ENCODE results near the gene GRIK4. TPM values are rescaled to one million over a fixed set of nuclear protein-coding genes. Genes with fewer than 3 reads are reported as not detected.

The GRIK4 gene
- total and polyA plus RNA-seq, 2 donors from 2014 or later: 0.25 TPM; not detected in 1

GRCh38 chr11:120712881-120713280, 201.3 kb downstream of the GRIK4 start:
- Histone ChIP-seq H3K9ac (ENCODE audit: low read length in 3 of 3) (no peak overlapping the region), H3K27ac (ENCODE audit: low read depth in 2 of 2, low read length in 2 of 2) (no peak overlapping the region), H3K9me3 (ENCODE audit: control insufficient read depth in 2 of 3, insufficient read depth in 1 of 3, low read length in 3 of 3) (no peaks in the 10 kb centered on the region), H3K4me1 (ENCODE audit: control insufficient read depth in 2 of 3, insufficient read depth in 2 of 3, low read depth in 1 of 3, low read length in 3 of 3) (peaks cover 3 to 6% (median 3%) of the 10 kb centered on the region in 3 donors), H3K27me3 (ENCODE audit: control insufficient read depth, insufficient read depth, low read length) (no peaks in the 10 kb centered on the region), H3K4me3 (ENCODE audit: low read length in 3 of 3) (no peak overlapping the region), H3K36me3 (ENCODE audit: control insufficient read depth in 2 of 3, insufficient read depth in 3 of 3, low read length in 3 of 3) (no peaks in the 10 kb centered on the region)
- DNase-seq: peak in 3 of 5 donors; percentile 62 to 82 (median 75)
- TF ChIP-seq CTCF (IDR thresholded peaks at IDR 0.05; ENCODE audit: borderline replicate concordance, extremely low read depth, insufficient read depth): no peak
- FAIRE-seq: no peak
- intact Hi-C loops (cut with DNase I): no loop called here

- Histone ChIP-seq H3K27ac (ENCODE audit: low read depth in 2 of 2, low read length in 2 of 2) (no peak overlapping the region), H3K4me1 (ENCODE audit: control insufficient read depth in 2 of 3, insufficient read depth in 2 of 3, low read depth in 1 of 3, low read length in 3 of 3) (peaks cover 3 to 6% (median 3%) of the 10 kb centered on the region in 3 donors), H3K36me3 (ENCODE audit: control insufficient read depth in 2 of 3, insufficient read depth in 3 of 3, low read length in 3 of 3) (no peaks in the 10 kb centered on the region), H3K9ac (ENCODE audit: low read length in 3 of 3) (no peak overlapping the region), H3K4me3 (ENCODE audit: low read length in 3 of 3) (no peak overlapping the region), H3K9me3 (ENCODE audit: control insufficient read depth in 2 of 3, insufficient read depth in 1 of 3, low read length in 3 of 3) (no peaks in the 10 kb centered on the region), H3K27me3 (ENCODE audit: control insufficient read depth, insufficient read depth, low read length) (no peaks in the 10 kb centered on the region)
- TF ChIP-seq CTCF (IDR thresholded peaks at IDR 0.05; ENCODE audit: borderline replicate concordance, extremely low read depth, insufficient read depth): no peak
- DNase-seq (peak in 4 of 5 donors; percentile 55 to 85 (median 68)), FAIRE-seq (no peak)
- intact Hi-C loops (cut with DNase I): no loop called here
Observed at GRCh38 chr11:120713296-120713695, 201.7 kb downstream of the GRIK4 start.

GRCh38 chr11:120714438-120714837, 202.9 kb downstream of the GRIK4 start:
- no peak overlapping the region for H3K9ac ChIP-seq (ENCODE audit: low read length in 3 of 3)

More at GRCh38 chr11:120714438-120714837, 202.9 kb downstream of the GRIK4 start:
- H3K4me1 ChIP-seq (ENCODE audit: control insufficient read depth in 2 of 3, insufficient read depth in 2 of 3, low read depth in 1 of 3, low read length in 3 of 3): peaks cover 3 to 6% (median 3%) of the 10 kb centered on the region in 3 donors
- DNase-seq (peak in 2 of 5 donors; percentile 50 to 51), FAIRE-seq (no peak)
- no peak for TF ChIP-seq CTCF (IDR thresholded peaks at IDR 0.05; ENCODE audit: borderline replicate concordance, extremely low read depth, insufficient read depth)
- H3K36me3 ChIP-seq (ENCODE audit: control insufficient read depth in 2 of 3, insufficient read depth in 3 of 3, low read length in 3 of 3): no peaks in the 10 kb centered on the region
- no peak overlapping the region for H3K4me3 ChIP-seq (ENCODE audit: low read length in 3 of 3)
- intact Hi-C loops (cut with DNase I): no loop called here
- no peak overlapping the region for H3K27ac ChIP-seq (ENCODE audit: low read depth in 2 of 2, low read length in 2 of 2)
- no peaks in the 10 kb centered on the region for H3K27me3 ChIP-seq (ENCODE audit: control insufficient read depth, insufficient read depth, low read length)
- H3K9me3 ChIP-seq (ENCODE audit: control insufficient read depth in 2 of 3, insufficient read depth in 1 of 3, low read length in 3 of 3): no peaks in the 10 kb centered on the region

Data from kidney (tissue), 14 donors.